WERI-Rb-1 (cell line): ENCODE data around the gene CALN1.

Experiments used
- DNase-seq: peaks from one replicate; pipeline ENCODE4 v3.0.0-alpha.2; 2020
- H3K27ac ChIP-seq: fragments of 250-450 bp; sonication (Bioruptor Pico); 2 replicates; pipeline ENCODE4 v1.5.1; 2020; ENCODE audit warnings: mild to moderate bottlenecking, moderate library complexity
- H3K27me3 ChIP-seq: fragments of 250-450 bp; sonication (Bioruptor Pico); 2 replicates; pipeline ENCODE4 v1.5.1; 2021; ENCODE audit warnings: mild to moderate bottlenecking, low read depth, moderate library complexity; ENCODE audit not compliant: insufficient read depth, severe bottlenecking
- H3K36me3 ChIP-seq: fragments of 250-450 bp; sonication (Bioruptor Pico); 2 replicates; pipeline ENCODE4 v1.5.1; 2020; ENCODE audit warnings: mild to moderate bottlenecking, moderate library complexity
- H3K4me3 ChIP-seq: 2 replicates; pipeline ENCODE4 v1.5.1; 2011; ENCODE audit warnings: low read depth, mild to moderate bottlenecking, control low read depth, low read length
- H3K9me3 ChIP-seq: fragments of 250-450 bp; sonication (Bioruptor Pico); 2 replicates; pipeline ENCODE4 v1.5.1; 2021; ENCODE audit warnings: mild to moderate bottlenecking, moderate library complexity; ENCODE audit not compliant: severe bottlenecking
- CTCF ChIP-seq: IDR thresholded peaks from 2 replicates; pipeline ENCODE4 v1.5.1; 2011; ENCODE audit warnings: low read depth, mild to moderate bottlenecking, control low read depth, inconsistent platforms, low read length

The CALN1 gene

GRCh38 chr7:71784781-71785180 lies 627.4 kb downstream of the CALN1 start:
- H3K27me3 ChIP-seq: peaks cover 31% of the 10 kb centered on the region
- no peak for DNase-seq
- H3K4me3 ChIP-seq: no peak overlapping the region
- H3K9me3 ChIP-seq: peaks cover 8% of the 10 kb centered on the region
- no peak for TF ChIP-seq CTCF
- no peak overlapping the region for H3K27ac ChIP-seq
- H3K36me3 ChIP-seq: no peaks in the 10 kb centered on the region

- H3K36me3 ChIP-seq: no peaks in the 10 kb centered on the region
- no peak overlapping the region for H3K27ac ChIP-seq
- H3K27me3 ChIP-seq: peaks cover 37% of the 10 kb centered on the region
- H3K9me3 ChIP-seq: peaks cover 8% of the 10 kb centered on the region
- H3K4me3 ChIP-seq: no peak overlapping the region
- DNase-seq: no peak
- no peak for TF ChIP-seq CTCF
Observed at GRCh38 chr7:71784180-71784579, 628.0 kb downstream of the CALN1 start.

GRCh38 chr7:71783779-71784178 lies 628.4 kb downstream of the CALN1 start:
- Histone ChIP-seq H3K27ac (no peak overlapping the region), H3K27me3 (peaks cover 38% of the 10 kb centered on the region), H3K4me3 (no peak overlapping the region), H3K36me3 (no peaks in the 10 kb centered on the region), H3K9me3 (peaks cover 8% of the 10 kb centered on the region)
- no peak for TF ChIP-seq CTCF
- DNase-seq: no peak

- Histone ChIP-seq H3K27ac (no peak overlapping the region), H3K27me3 (peaks cover 51% of the 10 kb centered on the region), H3K4me3 (no peak overlapping the region), H3K36me3 (no peaks in the 10 kb centered on the region), H3K9me3 (no peaks in the 10 kb centered on the region)
- DNase-seq: no peak
- no peak for TF ChIP-seq CTCF
Observed at GRCh38 chr7:71782051-71782450, 630.1 kb downstream of the CALN1 start.

GRCh38 chr7:71780282-71780681 lies 631.9 kb downstream of the CALN1 start:
- Histone ChIP-seq H3K27me3 (peaks cover 61% of the 10 kb centered on the region), H3K9me3 (no peaks in the 10 kb centered on the region), H3K4me3 (no peak overlapping the region), H3K36me3 (no peaks in the 10 kb centered on the region), H3K27ac (no peak overlapping the region)
- no peak for DNase-seq
- no peak for TF ChIP-seq CTCF

- no peaks in the 10 kb centered on the region for H3K36me3 ChIP-seq
- H3K27me3 ChIP-seq: peaks cover 50% of the 10 kb centered on the region
- no peak overlapping the region for H3K4me3 ChIP-seq
- H3K27ac ChIP-seq: no peak overlapping the region
- no peak for TF ChIP-seq CTCF
- no peak for DNase-seq
- H3K9me3 ChIP-seq: no peaks in the 10 kb centered on the region
Observed at GRCh38 chr7:71777278-71777677, 634.9 kb downstream of the CALN1 start.
